Skeletal muscle satellite cell (primary cell): ENCODE results near the gene USO1.

ENCODE experiments used
- H3K27me3 ChIP-seq: 2 replicates; pipeline ENCODE4 v1.7.0; 2013; ENCODE audit warnings: low read length; ENCODE audit not compliant: control insufficient read depth, insufficient read depth
- H3K36me3 ChIP-seq: 2 replicates; pipeline ENCODE4 v1.7.0; 2013; ENCODE audit warnings: mild to moderate bottlenecking, control low read depth, low read length; ENCODE audit not compliant: insufficient read depth
- H3K4me1 ChIP-seq: 2 replicates; pipeline ENCODE4 v1.7.0; 2013; ENCODE audit warnings: low read length; ENCODE audit not compliant: control insufficient read depth, insufficient read depth
- H3K4me2 ChIP-seq: 2 replicates; pipeline ENCODE4 v1.7.0; 2013; ENCODE audit warnings: mild to moderate bottlenecking, low read length
- H3K4me3 ChIP-seq: 2 replicates; pipeline ENCODE4 v1.7.0; 2013; ENCODE audit warnings: low read length
- H3K9ac ChIP-seq: 2 replicates; pipeline ENCODE4 v1.7.0; 2013; ENCODE audit warnings: mild to moderate bottlenecking, low read depth, low read length, moderate library complexity
- H3K9me3 ChIP-seq: replicated peaks from 2 replicates; pipeline ENCODE4 v1.7.0; 2013; ENCODE audit warnings: mild to moderate bottlenecking, control low read depth, low read length
- small RNA-seq: library from RNA; depleted of rRNA; stranded (forward); fragments of <200 nt; gene quantifications from one replicate; pipeline ENCODE3, GENCODE V24; 2012

Gene USO1

DNA sequence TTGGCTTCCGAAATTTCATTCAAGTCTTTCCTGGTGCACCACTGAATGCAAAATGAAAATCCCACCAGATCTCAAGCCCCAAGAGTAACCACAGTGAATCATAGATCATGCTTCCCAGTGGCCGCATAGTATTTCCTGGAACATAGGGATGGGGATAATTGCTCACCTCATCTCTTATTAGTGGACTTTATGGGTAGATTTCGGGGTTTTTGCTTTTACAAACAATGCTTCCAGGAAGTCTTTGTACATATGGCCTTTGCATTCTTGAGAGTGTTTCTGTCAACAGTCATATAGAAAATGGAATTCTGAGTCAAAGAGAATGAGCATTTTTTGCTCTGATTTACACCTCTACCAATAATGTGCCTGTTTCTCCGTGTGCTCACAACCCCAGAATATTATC, 124.5 kb downstream of the USO1 start:
- H3K9ac ChIP-seq, result no peak overlapping the region
- H3K9me3 ChIP-seq, result no peaks in the 10 kb centered on the region
- peaks cover 13% of the 10 kb centered on the region for H3K4me1 ChIP-seq
- peaks cover 5% of the 10 kb centered on the region for H3K27me3 ChIP-seq
- no peaks in the 10 kb centered on the region for H3K36me3 ChIP-seq
- H3K4me2 ChIP-seq, result no peak overlapping the region
- H3K4me3 ChIP-seq, result no peak overlapping the region

DNA sequence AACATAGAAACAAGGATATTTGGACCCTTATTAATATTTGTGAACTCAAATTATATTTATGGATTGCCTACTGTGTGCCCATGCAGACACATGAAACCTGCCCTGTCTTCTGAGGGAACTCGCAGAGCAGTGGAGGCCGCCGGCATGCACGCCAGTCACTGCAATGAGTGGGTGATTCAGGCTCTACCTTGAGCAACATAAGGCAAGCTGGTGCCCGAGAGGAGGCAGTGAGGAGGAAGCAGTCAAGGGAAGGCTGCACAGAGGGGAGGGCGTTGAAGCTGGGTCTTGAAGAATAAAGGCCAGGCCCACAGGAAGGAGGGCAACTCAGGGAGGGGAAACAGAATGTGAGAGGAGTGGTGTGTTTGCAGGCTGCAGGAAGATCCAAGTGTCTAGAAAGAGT, 125.1 kb downstream of the USO1 start:
- no peak overlapping the region for H3K4me2 ChIP-seq
- H3K9me3 ChIP-seq, result no peaks in the 10 kb centered on the region
- peaks cover 8% of the 10 kb centered on the region for H3K27me3 ChIP-seq
- H3K9ac ChIP-seq, result no peak overlapping the region
- H3K36me3 ChIP-seq, result no peaks in the 10 kb centered on the region
- H3K4me3 ChIP-seq, result no peak overlapping the region
- H3K4me1 ChIP-seq, result peaks cover 9% of the 10 kb centered on the region

DNA sequence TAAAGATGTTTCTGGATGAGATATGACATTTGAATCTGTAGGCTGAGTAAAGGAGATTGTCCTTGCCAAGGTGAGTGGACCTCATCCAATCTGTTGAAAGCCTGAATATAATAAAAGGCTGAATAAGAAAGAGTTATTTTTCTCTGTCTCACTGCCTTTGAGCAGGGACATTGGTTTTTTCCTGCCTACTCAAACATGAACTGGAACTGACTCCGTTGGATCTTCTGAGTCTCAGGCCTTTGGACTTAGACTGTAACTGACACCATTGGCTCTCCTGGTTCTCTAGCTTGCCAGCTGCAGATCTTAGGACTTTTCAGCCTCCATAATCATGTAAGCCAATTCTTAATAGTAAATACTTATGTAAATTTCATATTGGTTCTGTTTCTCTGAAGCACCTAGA, 134.3 kb downstream of the USO1 start:
- no peaks in the 10 kb centered on the region for H3K36me3 ChIP-seq
- H3K9me3 ChIP-seq, result no peaks in the 10 kb centered on the region
- H3K4me2 ChIP-seq, result no peak overlapping the region
- H3K4me3 ChIP-seq, result no peak overlapping the region
- no peak overlapping the region for H3K9ac ChIP-seq
- H3K27me3 ChIP-seq, result peaks cover 19% of the 10 kb centered on the region
- no peaks in the 10 kb centered on the region for H3K4me1 ChIP-seq

DNA sequence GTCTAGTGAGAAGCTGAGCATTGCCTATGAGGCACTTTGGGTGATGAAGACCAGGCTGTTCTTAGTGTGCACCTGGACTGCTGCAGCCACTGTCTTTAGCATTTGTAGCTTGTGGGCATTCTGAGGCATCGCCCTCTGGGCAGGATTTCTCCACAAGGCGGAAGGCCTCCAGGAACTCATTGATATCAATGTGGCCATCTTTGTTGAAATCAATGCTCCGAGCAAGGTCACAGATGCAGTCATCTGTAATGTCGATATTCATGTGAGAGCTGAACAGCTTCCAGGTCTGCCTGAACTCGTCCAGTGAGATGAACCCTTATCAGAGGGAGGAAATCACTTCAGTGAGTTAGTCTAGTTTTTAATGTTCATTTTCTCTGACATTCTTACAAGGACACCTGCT, 136.2 kb downstream of the USO1 start:
- Histone ChIP-seq H3K4me3 (no peak overlapping the region), H3K4me1 (no peaks in the 10 kb centered on the region), H3K36me3 (no peaks in the 10 kb centered on the region), H3K9ac (no peak overlapping the region), H3K4me2 (no peak overlapping the region), H3K27me3 (peaks cover 10% of the 10 kb centered on the region), H3K9me3 (no peaks in the 10 kb centered on the region)

Small RNAs within 50 kb of the gene (small RNA-seq; reads per million reads assigned to genes)
- 0.56 reads per million for gene RNU2-16P
